K562 (cell line): ENCODE measurements around the gene AGAP1. TPM values are rescaled to one million over a fixed set of nuclear protein-coding genes. Genes with fewer than 3 reads are reported as not detected.

Source experiments
- ATAC-seq: fragments of 200-7000 bp; cut with Tn5 transposase; 3 replicates; pipeline ENCODE4 v1.9.1; 2020; ENCODE audit warnings: moderate library complexity
- BruUV-seq: library from RNA; stranded (reverse); fragments of 400-500 nt; replicated peaks from 2 replicates; lab custom pipeline; 2021; lab: Mats Ljungman, UMichigan
- CTCF ChIA-PET: fragments of 300-600 bp; formaldehyde crosslinking; extraction: SDS; loops from one replicate; lab custom pipeline; 2021; ENCODE audit warnings: low intra/inter-chr PET ratio; lab: Yijun Ruan, JAX
- POLR2A ChIA-PET: fragments of 300-600, 350-650 bp; sonication (Branson Sonifier 250); formaldehyde crosslinking; extraction: SDS; loops from one replicate; lab custom pipeline; 2021; ENCODE audit warnings: antibody characterized with exemption, inconsistent platforms; lab: Yijun Ruan, JAX
- DNase-seq, 4 experiments: peaks; one replicate each; pipeline versions ENCODE4 v3.0.0 to v3.0.0-alpha.2; 2011 to 2018; ENCODE audit warnings: low spot score in 3 of 4, mixed read lengths in 3 of 4; ENCODE audit errors: extremely low read depth in 1 of 4
- FAIRE-seq: peaks from 2 replicates; lab custom pipeline; 2011; peaks lifted over from hg19 to GRCh38; lab: Jason Lieb, UNC
- H2AFZ ChIP-seq: 2 replicates; pipeline ENCODE4 v1.6.0; 2011; ENCODE audit warnings: low read depth, low read length, control low read depth, inconsistent platforms
- H3K27ac ChIP-seq: fragments of 200-600 bp; 3 replicates; pipeline ENCODE4 v1.8.0; 2011; ENCODE audit warnings: low read depth, mild to moderate bottlenecking, control low read depth, inconsistent platforms, low read length, moderate library complexity, mixed read lengths; ENCODE audit errors: extremely low read depth
- H3K27me3 ChIP-seq, 2 experiments: fragments of 300-600 bp in 1 of 2; 2 replicates in 1 of 2; 3 replicates in 1 of 2; pipeline versions ENCODE4 v1.6.0 to v1.8.0; 2011; ENCODE audit warnings: inconsistent platforms in 2 of 2, low read length in 2 of 2, mild to moderate bottlenecking in 1 of 2, mixed read lengths in 1 of 2, moderate library complexity in 1 of 2; ENCODE audit not compliant: control insufficient read depth in 2 of 2, insufficient read depth in 2 of 2
- H3K36me3 ChIP-seq: fragments of 300-600 bp; 3 replicates; pipeline ENCODE4 v1.8.0; 2011; ENCODE audit warnings: mild to moderate bottlenecking, low read length, inconsistent platforms; ENCODE audit not compliant: control insufficient read depth, insufficient read depth
- H3K4me1 ChIP-seq, 2 experiments: fragments of 200-600 bp in 1 of 2; replicated peaks in 1 of 2; 2 replicates in 1 of 2; 3 replicates in 1 of 2; pipeline versions ENCODE4 v1.5.1 to v1.8.0; 2011; ENCODE audit warnings: inconsistent platforms in 2 of 2, low read length in 2 of 2, mild to moderate bottlenecking in 1 of 2, mixed read lengths in 1 of 2, moderate library complexity in 1 of 2; ENCODE audit not compliant: control insufficient read depth in 2 of 2, insufficient read depth in 2 of 2
- H3K4me2 ChIP-seq: 2 replicates; pipeline ENCODE4 v1.6.1; 2011; ENCODE audit warnings: low read length, control low read depth, inconsistent platforms, mixed read lengths; ENCODE audit not compliant: insufficient read depth
- H3K4me3 ChIP-seq: fragments of 200-600 bp; sonication (generic), shearing (Covaris generic); 2 replicates; pipeline ENCODE4 v1.5.1; 2016; ENCODE audit warnings: control low read depth, inconsistent platforms
- H3K79me2 ChIP-seq: fragments of 200-600 bp; 3 replicates; pipeline ENCODE4 v1.8.0; 2011; ENCODE audit warnings: low read length, inconsistent platforms; ENCODE audit not compliant: control insufficient read depth, insufficient read depth
- H3K9ac ChIP-seq, 2 experiments: 2 replicates each; pipeline versions ENCODE4 v1.6.0 to v1.6.1; 2011; ENCODE audit warnings: low read depth in 2 of 2, low read length in 2 of 2, control low read depth in 1 of 2, inconsistent platforms in 1 of 2, mild to moderate bottlenecking in 1 of 2, mixed read lengths in 1 of 2; ENCODE audit not compliant: insufficient read depth in 1 of 2
- H3K9me1 ChIP-seq: one replicate; pipeline ENCODE4 v1.6.0; 2011; ENCODE audit warnings: inconsistent platforms, mild to moderate bottlenecking, low read length, moderate library complexity; ENCODE audit not compliant: control insufficient read depth, insufficient read depth
- H3K9me3 ChIP-seq: replicated peaks from 2 replicates; pipeline ENCODE4 v1.5.1; 2011; ENCODE audit warnings: low read depth, low read length, inconsistent platforms; ENCODE audit not compliant: control insufficient read depth, insufficient read depth
- H4K20me1 ChIP-seq: replicated peaks from 2 replicates; pipeline ENCODE4 v1.6.1; 2011; ENCODE audit warnings: low read length, inconsistent platforms, mixed read lengths; ENCODE audit not compliant: control insufficient read depth, insufficient read depth
- ATF4 ChIP-seq: fragments of 450-650 bp; formaldehyde crosslinking; IDR thresholded peaks from 2 replicates; pipeline ENCODE4 v1.4.0; 2022; ENCODE audit warnings: mild to moderate bottlenecking, moderate library complexity
- NCOA4 ChIP-seq: fragments of 450-650 bp; IDR thresholded peaks from 2 replicates; pipeline ENCODE4 v1.6.1; 2018; ENCODE audit warnings: mild to moderate bottlenecking; ENCODE audit not compliant: partially characterized antibody
- POU5F1 ChIP-seq: fragments of 150-350 bp; IDR thresholded peaks from 2 replicates; pipeline ENCODE4 v1.6.1; 2014; ENCODE audit warnings: borderline replicate concordance, low read length, low read depth, mild to moderate bottlenecking; ENCODE audit not compliant: partially characterized antibody
- PTRF ChIP-seq: fragments of 450-650 bp; IDR thresholded peaks from 2 replicates; pipeline ENCODE4 v1.6.1; 2016; ENCODE audit warnings: mild to moderate bottlenecking, missing genetic modification characterization, missing compliant biosample characterization
- ZFP1 ChIP-seq: fragments of 450-650 bp; formaldehyde crosslinking; IDR thresholded peaks from 2 replicates; pipeline ENCODE4 v1.4.0; 2020; ENCODE audit warnings: mild to moderate bottlenecking, mixed read lengths
- ZNF253 ChIP-seq: fragments of 250-450 bp; sonication (Bioruptor Pico); conservative IDR thresholded peaks from 2 replicates; pipeline ENCODE4 v1.6.1; 2021; ENCODE audit warnings: mild to moderate bottlenecking
- WGBS: fragments of 100-300 bp; shearing (Covaris generic); methylation state at CpG from one replicate; pipeline ENCODE4 v1.1.6; 2016; ENCODE audit warnings: low coverage, mixed read lengths; ENCODE audit not compliant: insufficient coverage; ENCODE audit errors: missing lambda C conversion rate; 5-methylcytosine and 5-hydroxymethylcytosine counted together
- in situ Hi-C: fragments of 300-500 bp; cut with MboI; formaldehyde crosslinking; loops from 4 replicates; pipeline ENCODE4 v1.15.0; 2018; ENCODE audit warnings: inconsistent platforms, mixed read lengths
- intact Hi-C: fragments of 100-400 bp; cut with micrococcal nuclease; formaldehyde crosslinking; loops from 2 replicates; pipeline ENCODE4 v1.14.2; 2022
- polyA plus RNA-seq, 8 experiments: library from polyadenylated mRNA; depleted of rRNA in 4 of 8; stranded (reverse) in 5 of 8; unstranded in 3 of 8; fragments of >200 nt; fragmentation: Nextera tagmentation in 2 of 8; fragmentation: Illumina TruSeq in 1 of 8; extraction: Ambion mirVana in 2 of 8; extraction: Trizol in 1 of 8; gene quantifications; 2 replicates each; pipeline versions ENCODE4 v1.2.1 to v1.2.3, GENCODE V29; 2011 to 2014; ENCODE audit warnings: inconsistent platforms in 1 of 8, missing spikeins in 1 of 8
- total RNA-seq, 7 experiments: library from RNA; depleted of rRNA in 6 of 7; stranded (reverse); fragments of >200 nt in 6 of 7; fragmentation: Illumina TruSeq in 2 of 7; extraction: Trizol in 2 of 7; gene quantifications; 2 replicates each; pipeline versions ENCODE4 v1.2.1 to v1.2.3, GENCODE V29; 2011 to 2021; ENCODE audit warnings: low replicate concordance in 1 of 7

Gene AGAP1
- total and polyA plus RNA-seq, 9 of the 15 experiments (the other 6 are each of a cell fraction or from before 2014, with no cell fraction given): 1.3 to 24.0 (median 10.6) TPM

- TF ChIP-seq ATF4 (CRISPR knock-in tag): no peak
- TF ChIP-seq ZNF253 (CRISPR knock-in tag): no peak
- no peak for TF ChIP-seq ZFP1
- no peak for TF ChIP-seq PTRF (tag)
- no peak for TF ChIP-seq NCOA4
- TF ChIP-seq POU5F1: no peak
- in situ Hi-C loops: no loop called here
- Histone ChIP-seq H2AFZ (no peak overlapping the region), H3K9ac (no peak overlapping the region), H3K9me1 (no peaks in the 10 kb centered on the region), H3K4me2 (no peak overlapping the region), H3K4me3 (no peak overlapping the region), H3K27ac (no peak overlapping the region), H3K9me3 (no peaks in the 10 kb centered on the region), H3K36me3 (no peaks in the 10 kb centered on the region), H3K79me2 (no peaks in the 10 kb centered on the region), H3K27me3 (no peaks in the 10 kb centered on the region), H3K4me1 (no peaks in the 10 kb centered on the region), H4K20me1 (no peaks in the 10 kb centered on the region)
- ChIA-PET CTCF (no interaction called here), POLR2A (no interaction called here)
- no TSS peak for BruUV-seq
- WGBS: 74% methylated on average over 6 of the region's 10 CpGs
- FAIRE-seq (no peak), DNase-seq (no peak), ATAC-seq (no peak)
- intact Hi-C loops: no loop called here
Measured at GRCh38 chr2:235954281-235954680, 460.4 kb downstream of the AGAP1 start.
